ENCODE results near the gene APH1B.

GRCh38 chr15:63244976-63245645 is 32.3 kb upstream of the APH1B start:
- TF ChIP-seq SUZ12 (IDR thresholded peaks at IDR 0.05; ENCODE audit: extremely low read depth, insufficient read depth, insufficient read length) (no peak), ZNF274 (IDR thresholded peaks at IDR 0.05; ENCODE audit: low read depth, low read length) (no peak), YY1 (IDR thresholded peaks at IDR 0.05; ENCODE audit: insufficient read depth, insufficient read length) (no peak)
